Keratinocyte (primary cell): ENCODE results near the gene OPRL1. TPM values are rescaled to one million over a fixed set of nuclear protein-coding genes. Genes with fewer than 3 reads are reported as not detected.

Source experiments
- DNase-seq: peaks from one replicate; pipeline ENCODE4 v3.0.0-alpha.2; 2011; ENCODE audit warnings: low read depth, missing footprints, low spot score
- FAIRE-seq: peaks from 2 replicates; lab custom pipeline; 2011; peaks lifted over from hg19 to GRCh38; lab: Jason Lieb, UNC
- H2AFZ ChIP-seq: 2 replicates; pipeline ENCODE4 v1.6.0; 2012; ENCODE audit warnings: low read length, control low read depth, inconsistent platforms; ENCODE audit not compliant: control insufficient read depth
- H3K27ac ChIP-seq: 2 replicates; pipeline ENCODE4 v1.5.1; 2011; ENCODE audit warnings: low read length; ENCODE audit not compliant: control insufficient read depth, insufficient read depth
- H3K27me3 ChIP-seq: 3 replicates; pipeline ENCODE4 v1.6.0; 2011; ENCODE audit warnings: low read length; ENCODE audit not compliant: control insufficient read depth, insufficient read depth; ENCODE audit errors: extremely low read depth
- H3K36me3 ChIP-seq, 2 experiments: 2 replicates in 1 of 2; 3 replicates in 1 of 2; pipeline ENCODE4 v1.5.1; 2011; ENCODE audit warnings: low read length in 2 of 2, mild to moderate bottlenecking in 1 of 2; ENCODE audit not compliant: control insufficient read depth in 2 of 2, insufficient read depth in 2 of 2; ENCODE audit errors: extremely low read depth in 1 of 2
- H3K4me1 ChIP-seq: 3 replicates; pipeline ENCODE4 v1.5.1; 2011; ENCODE audit warnings: low read length; ENCODE audit not compliant: control insufficient read depth, insufficient read depth; ENCODE audit errors: extremely low read depth
- H3K4me2 ChIP-seq: 3 replicates; pipeline ENCODE4 v1.6.0; 2011; ENCODE audit warnings: low read depth, low read length; ENCODE audit not compliant: control insufficient read depth, insufficient read depth; ENCODE audit errors: extremely low read depth
- H3K4me3 ChIP-seq, 3 experiments: fragments of 200-600 bp in 1 of 3; sonication (generic) in 1 of 3; 2 replicates in 2 of 3; 3 replicates in 1 of 3; pipeline ENCODE4 v1.5.1; 2011 to 2016; ENCODE audit warnings: low read length in 3 of 3, mild to moderate bottlenecking in 3 of 3, control low read depth in 2 of 3, inconsistent platforms in 1 of 3, low read depth in 1 of 3, mixed read lengths in 1 of 3, mixed run types in 1 of 3, moderate library complexity in 1 of 3; ENCODE audit not compliant: control insufficient read depth in 2 of 3, insufficient read depth in 2 of 3; ENCODE audit errors: extremely low read depth in 1 of 3
- H3K79me2 ChIP-seq: 2 replicates; pipeline ENCODE4 v1.6.0; 2012; ENCODE audit warnings: low read length; ENCODE audit not compliant: control insufficient read depth, insufficient read depth
- H3K9ac ChIP-seq: 3 replicates; pipeline ENCODE4 v1.6.0; 2011; ENCODE audit warnings: low read length; ENCODE audit not compliant: control insufficient read depth, insufficient read depth; ENCODE audit errors: extremely low read depth
- H3K9me1 ChIP-seq: 3 replicates; pipeline ENCODE4 v1.6.0; 2011; ENCODE audit warnings: low read length; ENCODE audit not compliant: control insufficient read depth, insufficient read depth; ENCODE audit errors: extremely low read depth
- H3K9me3 ChIP-seq: 2 replicates; pipeline ENCODE4 v1.5.1; 2012; ENCODE audit warnings: low read depth, low read length; ENCODE audit not compliant: control insufficient read depth
- H4K20me1 ChIP-seq: 3 replicates; pipeline ENCODE4 v1.6.0; 2011; ENCODE audit warnings: low read length; ENCODE audit not compliant: control insufficient read depth, insufficient read depth; ENCODE audit errors: extremely low read depth
- EZH2 ChIP-seq: IDR thresholded peaks from one replicate; pipeline ENCODE4 v1.6.1; 2012; ENCODE audit warnings: inconsistent platforms, mild to moderate bottlenecking, low read length, moderate library complexity
- dilution Hi-C: fragments of 300-500 bp; cut with MboI; formaldehyde crosslinking; loops from one replicate; pipeline ENCODE4 v1.7.0; 2020; ENCODE audit warnings: low sequenced_read_pairs; ENCODE audit not compliant: extremely low pct_ligation_motif_present
- polyA plus RNA-seq, 5 experiments: library from polyadenylated mRNA; depleted of rRNA in 3 of 5; stranded (reverse) in 3 of 5; stranded (forward) in 1 of 5; unstranded in 1 of 5; fragments of >200 nt; gene quantifications; 1 replicate in 1 of 5; 2 replicates in 3 of 5; 3 replicates in 1 of 5; pipeline versions ENCODE4 v1.2.1 to v1.2.3, GENCODE V29; 2011 to 2012; ENCODE audit warnings: missing spikeins in 2 of 5, low read depth in 1 of 5, low replicate concordance in 1 of 5
- TF ChIP-seq, protein P1 (sequence below), 3 experiments: IDR thresholded peaks in 1 of 3; conservative IDR thresholded peaks in 1 of 3; optimal IDR thresholded peaks in 1 of 3; 2 replicates in 2 of 3; 3 replicates in 1 of 3; pipeline versions ENCODE3 to v1.5.1; 2011; ENCODE audit warnings: low read length in 3 of 3, mild to moderate bottlenecking in 3 of 3, moderate library complexity in 2 of 3, control low read depth in 1 of 3, inconsistent platforms in 1 of 3; ENCODE audit not compliant: insufficient read depth in 2 of 3; ENCODE audit errors: extremely low read depth in 1 of 3

The OPRL1 gene
- polyA plus RNA-seq, 1 donor (not counting 4 experiments of a cell fraction or from before 2014, with no cell fraction given), result 0.25 TPM

- no peak overlapping the region for H3K4me3 ChIP-seq
- no peak overlapping the region for H3K27ac ChIP-seq
- H4K20me1 ChIP-seq, result peaks cover 2% of the 10 kb centered on the region
- H3K27me3 ChIP-seq, result peaks cover 20% of the 10 kb centered on the region
- H3K4me2 ChIP-seq, result no peak overlapping the region
- H3K4me1 ChIP-seq, result no peaks in the 10 kb centered on the region
- dilution Hi-C loops, result no loop called here
- DNase-seq (no peak), FAIRE-seq (no peak)
- no peaks in the 10 kb centered on the region for H3K36me3 ChIP-seq
- no peaks in the 10 kb centered on the region for H3K9me3 ChIP-seq
- TF ChIP-seq EZH2, result no peak
- no peak overlapping the region for H3K9ac ChIP-seq
- H2AFZ ChIP-seq, result no peak overlapping the region
- no peaks in the 10 kb centered on the region for H3K9me1 ChIP-seq
- H3K79me2 ChIP-seq, result no peaks in the 10 kb centered on the region
Observed at GRCh38 chr20:64090165-64090564, 10.3 kb downstream of the OPRL1 start.

DNA sequence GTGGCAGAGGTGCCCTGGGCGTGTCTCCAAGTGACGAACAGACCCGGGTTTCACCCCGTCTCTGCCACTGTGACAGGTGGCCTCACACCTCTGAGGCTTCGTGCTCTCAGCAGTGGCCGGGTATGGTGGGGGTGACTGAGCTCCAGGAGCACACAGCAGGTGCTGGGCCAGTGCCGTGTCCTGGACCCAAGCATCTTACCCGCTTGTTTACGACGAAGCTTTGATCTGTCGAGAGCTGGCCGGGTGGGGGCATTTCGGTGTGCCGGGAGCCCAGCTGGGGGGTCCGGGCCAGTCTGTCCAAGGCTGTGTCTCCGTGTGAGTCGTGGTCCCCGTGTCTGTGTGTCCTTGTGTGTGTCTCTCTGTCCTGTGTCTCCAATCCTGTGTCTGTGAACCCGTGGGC, 11.5 kb downstream of the OPRL1 start:
- H3K27me3 ChIP-seq, result peaks cover 10% of the 10 kb centered on the region

More for the DNA sequence above, 11.5 kb downstream of the OPRL1 start:
- no peak for TF ChIP-seq EZH2
- TF ChIP-seq, protein P1, sequence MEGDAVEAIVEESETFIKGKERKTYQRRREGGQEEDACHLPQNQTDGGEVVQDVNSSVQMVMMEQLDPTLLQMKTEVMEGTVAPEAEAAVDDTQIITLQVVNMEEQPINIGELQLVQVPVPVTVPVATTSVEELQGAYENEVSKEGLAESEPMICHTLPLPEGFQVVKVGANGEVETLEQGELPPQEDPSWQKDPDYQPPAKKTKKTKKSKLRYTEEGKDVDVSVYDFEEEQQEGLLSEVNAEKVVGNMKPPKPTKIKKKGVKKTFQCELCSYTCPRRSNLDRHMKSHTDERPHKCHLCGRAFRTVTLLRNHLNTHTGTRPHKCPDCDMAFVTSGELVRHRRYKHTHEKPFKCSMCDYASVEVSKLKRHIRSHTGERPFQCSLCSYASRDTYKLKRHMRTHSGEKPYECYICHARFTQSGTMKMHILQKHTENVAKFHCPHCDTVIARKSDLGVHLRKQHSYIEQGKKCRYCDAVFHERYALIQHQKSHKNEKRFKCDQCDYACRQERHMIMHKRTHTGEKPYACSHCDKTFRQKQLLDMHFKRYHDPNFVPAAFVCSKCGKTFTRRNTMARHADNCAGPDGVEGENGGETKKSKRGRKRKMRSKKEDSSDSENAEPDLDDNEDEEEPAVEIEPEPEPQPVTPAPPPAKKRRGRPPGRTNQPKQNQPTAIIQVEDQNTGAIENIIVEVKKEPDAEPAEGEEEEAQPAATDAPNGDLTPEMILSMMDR (optimal IDR thresholded peaks at IDR 0.05 in 1 of 3, IDR thresholded peaks at IDR 0.05 in 1 of 3, conservative IDR thresholded peaks at IDR 0.05 in 1 of 3; ENCODE audit: extremely low read depth in 1 of 3, insufficient read depth in 2 of 3, low read length in 3 of 3), result no peak
- Histone ChIP-seq H3K4me1 (no peaks in the 10 kb centered on the region), H4K20me1 (peaks cover 2% of the 10 kb centered on the region), H3K79me2 (no peaks in the 10 kb centered on the region), H3K4me3 (no peak overlapping the region), H2AFZ (no peak overlapping the region), H3K9ac (no peak overlapping the region), H3K9me3 (no peaks in the 10 kb centered on the region), H3K27ac (no peak overlapping the region), H3K9me1 (no peaks in the 10 kb centered on the region), H3K4me2 (no peak overlapping the region), H3K36me3 (no peaks in the 10 kb centered on the region)
- dilution Hi-C loops, result no loop called here
- no peak for FAIRE-seq
- no peak for DNase-seq
